GM19351 (cell line): ENCODE data around the gene MMP20.

ENCODE experiments used
- ATAC-seq: cut with Tn5 transposase; IDR thresholded peaks from one replicate; pipeline ENCODE4 v1.9.1; 2021; ENCODE audit warnings: mild to moderate bottlenecking, moderate library complexity; ENCODE audit not compliant: unreplicated experiment

MMP20 gene

DNA sequence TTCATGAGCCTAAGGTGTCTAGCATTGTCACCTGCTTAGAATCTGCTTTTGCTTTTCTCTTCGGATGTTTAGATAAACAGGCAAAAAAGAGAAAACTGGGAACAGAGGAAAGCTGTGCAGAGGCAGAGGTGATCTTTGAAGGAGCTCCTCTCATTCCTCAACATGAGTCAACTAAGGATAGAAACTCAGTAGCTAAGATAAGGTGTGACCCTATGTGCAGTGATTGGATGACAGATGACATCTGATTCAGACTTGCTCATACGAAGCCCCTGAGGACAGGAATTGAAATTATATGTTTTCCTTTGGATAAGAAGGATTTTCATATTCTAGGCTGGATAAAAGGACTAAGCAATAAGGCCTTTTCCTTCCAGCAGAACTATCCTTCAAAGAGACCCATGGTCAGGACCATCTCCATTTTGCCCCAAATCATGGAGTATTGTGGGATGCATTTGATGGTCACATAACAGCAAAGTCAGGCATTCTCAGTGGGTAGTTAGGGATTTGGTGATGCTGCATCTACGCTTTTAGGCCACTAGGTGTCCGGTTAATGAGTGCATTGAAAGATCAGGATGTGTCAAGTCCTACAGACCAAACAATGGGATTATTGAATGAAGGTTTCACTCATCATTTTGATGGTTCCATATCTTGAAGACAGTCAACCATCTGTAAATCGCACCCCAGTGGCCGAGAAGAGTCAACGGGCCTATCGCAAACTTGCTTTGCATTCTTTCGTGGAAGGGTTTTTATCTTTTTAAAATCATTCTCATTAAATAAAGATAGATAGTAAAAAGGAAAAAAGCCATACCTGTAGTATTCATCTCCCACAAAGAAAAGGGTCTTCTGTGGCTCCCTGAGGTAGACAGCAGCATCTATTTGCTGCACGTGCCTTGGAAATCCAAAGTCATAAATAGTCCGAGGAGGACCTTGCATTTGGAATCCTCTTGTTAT is 32.2 kb downstream of the MMP20 start:
- no peak for ATAC-seq

- ATAC-seq = no peak
Observed at GRCh38 chr11:102592131-102592530, 33.0 kb downstream of the MMP20 start.

- ATAC-seq = peak; percentile 33
Observed at GRCh38 chr11:102591160-102591718, 33.9 kb downstream of the MMP20 start.

DNA sequence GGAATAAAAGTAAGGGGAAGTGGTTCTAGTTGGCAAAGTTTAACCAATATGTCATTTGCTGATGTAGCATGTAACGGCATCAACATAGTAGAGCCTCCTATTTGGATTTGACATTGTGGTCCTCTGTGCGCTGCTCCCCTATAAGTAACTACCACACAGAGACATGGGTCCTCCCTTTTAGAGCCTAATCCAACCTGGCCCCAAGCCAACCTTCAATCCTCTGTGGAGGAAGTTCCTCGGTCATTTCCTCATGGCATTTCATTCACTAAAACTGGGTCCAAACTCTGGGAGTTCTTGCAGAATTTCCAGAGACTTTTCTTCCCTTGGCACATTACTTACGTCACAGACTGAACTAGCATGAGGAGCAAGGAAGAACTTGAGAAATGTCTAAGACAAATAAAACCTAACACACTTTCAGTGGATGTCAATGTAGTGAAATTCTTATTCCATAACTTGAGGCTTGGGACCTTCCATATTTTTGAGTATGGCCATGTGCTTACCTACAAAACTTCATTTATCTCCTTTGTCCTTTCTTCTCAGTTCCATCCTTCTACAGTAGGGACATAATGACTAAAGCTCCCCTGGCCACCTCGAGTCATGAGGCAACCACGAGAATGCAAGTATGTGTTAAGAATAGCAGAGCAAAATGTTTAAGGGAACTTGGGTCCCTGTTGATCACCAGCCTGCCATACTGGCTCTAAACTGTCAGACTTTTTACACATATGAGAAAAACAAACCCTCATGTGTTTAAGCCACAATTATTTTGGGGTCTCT is 34.7 kb downstream of the MMP20 start:
- peak; percentile 33 for ATAC-seq

DNA sequence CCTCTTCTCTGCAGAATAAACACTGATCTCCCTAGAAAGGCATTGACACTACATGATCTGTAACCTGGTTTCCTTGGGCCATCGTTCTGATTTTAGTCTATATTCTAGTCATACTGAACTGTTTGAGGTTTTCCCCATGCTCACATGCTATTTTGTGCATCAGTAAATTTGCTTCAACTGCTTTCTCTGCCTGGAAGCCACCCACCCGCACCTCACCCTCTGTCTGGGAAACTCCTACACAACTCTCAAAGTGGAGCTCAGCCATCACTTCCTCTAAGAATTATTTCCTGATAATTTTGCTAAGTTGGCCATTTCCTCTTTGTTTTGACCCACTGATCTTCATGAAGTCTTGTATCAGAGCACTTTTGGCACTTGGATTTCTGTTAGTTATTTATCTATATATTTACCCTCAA is 36.1 kb downstream of the MMP20 start:
- peak; percentile 75 for ATAC-seq

DNA sequence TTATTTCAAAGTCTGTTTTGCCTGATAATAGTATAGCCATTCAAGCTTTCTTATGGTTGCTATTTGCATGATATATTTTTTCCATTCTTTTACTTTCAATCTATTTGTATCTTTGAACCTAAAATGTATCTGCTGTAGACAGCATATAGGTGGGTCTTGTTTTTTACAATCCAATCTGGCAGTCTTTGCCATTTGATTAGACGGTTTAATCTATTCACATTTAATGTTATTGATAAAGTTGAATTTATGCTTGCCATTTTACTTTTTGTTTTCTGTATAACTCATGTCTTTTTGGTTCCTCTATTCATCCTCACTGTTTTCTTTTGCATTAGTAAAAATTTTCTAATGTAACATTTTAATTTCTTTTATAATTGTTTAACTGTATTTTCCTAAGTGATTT is 37.4 kb downstream of the MMP20 start:
- no peak for ATAC-seq

GRCh38 chr11:102583141-102583873 is 41.8 kb downstream of the MMP20 start:
- no peak for ATAC-seq

GRCh38 chr11:102582140-102582539 is 43.0 kb downstream of the MMP20 start:
- no peak for ATAC-seq

GRCh38 chr11:102581066-102581465 is 44.1 kb downstream of the MMP20 start:
- ATAC-seq = no peak

- peak; percentile 46 for ATAC-seq
Observed at GRCh38 chr11:102580185-102580951, 44.8 kb downstream of the MMP20 start.

DNA sequence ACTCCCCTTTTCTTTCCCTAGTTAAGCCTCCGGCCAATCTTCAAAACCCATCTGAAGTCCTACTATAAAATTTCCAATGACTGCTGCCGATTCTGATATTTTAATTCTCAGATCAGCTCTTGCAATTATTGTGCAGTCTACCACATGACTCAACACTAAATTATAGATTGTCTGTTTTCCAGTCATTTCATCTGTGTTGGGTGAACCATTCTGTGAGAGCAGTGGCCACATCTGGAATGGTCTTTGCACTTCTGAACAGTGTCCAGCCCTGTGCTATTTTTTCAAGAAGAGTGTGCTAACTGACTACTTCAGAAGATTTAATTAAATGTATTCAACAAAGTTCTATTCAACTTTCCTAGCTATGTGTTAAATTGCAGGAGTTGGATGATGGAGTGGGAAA is 47.4 kb downstream of the MMP20 start:
- ATAC-seq = peak; percentile 23

- ATAC-seq = peak; percentile 69
Observed at GRCh38 chr11:102577182-102577581, 48.0 kb downstream of the MMP20 start.

GRCh38 chr11:102576350-102576749 is 48.8 kb downstream of the MMP20 start:
- no peak for ATAC-seq

- no peak for ATAC-seq
Observed at GRCh38 chr11:102575012-102575411, 50.1 kb downstream of the MMP20 start.

DNA sequence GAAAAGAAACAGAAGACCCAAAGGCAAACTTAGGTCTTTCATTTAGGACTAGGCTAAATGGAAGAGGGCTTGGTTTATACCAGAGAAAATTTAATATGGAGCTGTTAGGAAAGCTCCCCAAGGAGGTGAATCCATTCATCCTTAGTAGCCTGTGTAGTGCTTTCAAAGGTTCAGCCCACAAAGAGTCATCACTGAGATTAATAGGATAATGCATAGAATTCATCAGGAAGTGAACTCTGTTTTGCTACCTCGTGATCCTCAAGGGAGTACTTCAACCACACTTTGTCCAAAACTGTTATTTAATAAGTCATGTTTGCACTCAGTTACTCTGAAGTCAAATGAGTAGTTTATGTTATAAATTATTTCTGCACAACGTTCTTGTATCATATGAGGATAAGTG is 51.3 kb downstream of the MMP20 start:
- no peak for ATAC-seq

DNA sequence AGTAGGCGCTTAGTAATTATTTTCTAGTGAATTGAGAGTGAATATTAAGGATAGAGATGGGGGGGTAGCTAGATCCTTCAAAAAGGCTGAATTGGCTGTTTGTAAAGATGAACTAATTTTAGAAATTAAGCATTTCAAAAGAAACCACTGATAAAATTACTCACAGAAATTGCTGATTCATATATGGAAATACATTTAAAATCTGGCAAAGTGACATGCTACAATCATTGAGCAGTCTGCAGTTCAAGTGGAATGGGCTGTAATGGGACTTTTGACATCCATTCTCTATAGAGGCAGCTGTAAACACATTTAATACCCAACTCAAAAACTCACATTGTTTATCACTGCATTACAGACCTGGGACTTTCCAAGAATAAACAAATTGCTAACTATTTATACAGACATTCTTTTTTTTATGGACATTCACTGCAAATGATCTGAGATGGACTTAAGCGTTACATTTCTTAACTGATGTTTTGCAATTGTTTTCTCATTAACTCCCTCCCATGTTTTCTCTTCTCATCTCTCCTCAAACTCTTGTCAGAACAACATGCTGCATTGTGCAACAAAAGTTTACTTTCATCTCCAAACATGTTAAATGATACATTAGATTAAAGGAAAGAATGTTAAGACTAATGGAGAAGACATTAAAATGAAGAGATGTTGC is 52.4 kb downstream of the MMP20 start:
- no peak for ATAC-seq

DNA sequence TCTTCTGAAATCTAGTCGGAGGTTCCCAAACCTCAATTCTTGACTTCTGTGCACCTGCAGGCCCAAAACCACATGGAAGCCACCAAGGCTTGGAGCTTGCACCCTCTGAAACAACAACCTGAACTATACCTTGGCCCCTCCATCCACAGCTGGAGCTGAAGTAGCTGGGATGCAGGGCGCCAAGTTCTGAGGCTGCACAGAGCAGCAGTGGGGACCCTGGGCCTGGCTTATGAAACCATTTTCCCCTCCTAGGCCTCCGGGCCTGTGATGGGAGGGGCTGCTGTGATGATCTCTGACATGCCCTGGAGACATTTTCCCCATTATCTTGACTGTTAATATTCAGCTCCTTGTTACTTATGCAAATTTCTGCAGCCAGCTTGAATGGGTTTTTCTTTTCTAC is 56.3 kb downstream of the MMP20 start:
- ATAC-seq = no peak

DNA sequence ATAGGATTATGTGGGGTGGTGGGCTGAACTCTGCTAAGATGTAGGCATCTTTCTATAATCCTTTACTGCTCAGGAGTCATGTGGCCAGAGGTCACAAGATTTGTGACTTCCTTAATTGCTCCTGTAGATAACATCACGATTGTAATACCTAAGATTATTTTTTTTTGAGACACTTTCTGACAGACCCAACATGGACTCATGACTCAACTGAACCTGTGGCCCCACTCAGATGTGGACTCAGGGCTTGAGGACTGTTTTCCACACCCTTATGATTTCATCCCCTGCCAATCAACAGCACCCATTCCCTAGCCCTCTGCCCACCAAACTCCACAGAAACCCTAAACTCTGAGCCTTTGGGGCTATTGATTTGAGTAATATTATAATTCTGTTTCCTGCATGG is 59.0 kb downstream of the MMP20 start:
- ATAC-seq = no peak

- ATAC-seq = peak; percentile 61
Observed at GRCh38 chr11:102564110-102564509, 61.0 kb downstream of the MMP20 start.

GRCh38 chr11:102561636-102562035 is 63.5 kb downstream of the MMP20 start:
- no peak for ATAC-seq
